GM10248 (cell line): ENCODE results near the gene SEC14L5.
"Not testable (repeated sequence)": the region's sequence is repeated elsewhere in the genome, so short reads cannot be mapped to it uniquely, and the experiment has no call there.

ENCODE experiments used
- CTCF ChIA-PET: fragments of 300-600 bp; sonication (Branson Sonifier 250); formaldehyde crosslinking; extraction: SDS; loops from one replicate; lab custom pipeline; 2021; ENCODE audit warnings: antibody characterized with exemption; lab: Yijun Ruan, JAX
- POLR2A ChIA-PET: fragments of 350-650 bp; sonication (Branson Sonifier 250); formaldehyde crosslinking; extraction: SDS; loops from one replicate; lab custom pipeline; 2020; ENCODE audit warnings: antibody characterized with exemption; lab: Yijun Ruan, JAX
- DNase-seq: peaks from one replicate; pipeline ENCODE4 v3.0.0; 2012; ENCODE audit errors: extremely low spot score
- CTCF ChIP-seq: IDR thresholded peaks from 2 replicates; pipeline ENCODE4 v1.5.1; 2012; ENCODE audit warnings: mild to moderate bottlenecking, low read depth; ENCODE audit errors: extremely low read depth, missing control alignments, control extremely low read depth

Gene SEC14L5

GRCh38 chr16:4927661-4928060 lies 30.5 kb upstream of the SEC14L5 start:
- CTCF ChIA-PET = interaction anchor here (1.3 kb wide), 1 partner anchor 29 kb away, joined by 3 read pairs; no protein-coding TSS in a partner anchor
- TF ChIP-seq CTCF = no peak
- no peak for DNase-seq
- POLR2A ChIA-PET = no interaction called here

- ChIA-PET POLR2A (no interaction called here), CTCF (no interaction called here)
- DNase-seq = no peak
- no peak for TF ChIP-seq CTCF
Measured at GRCh38 chr16:4928227-4928626, 29.9 kb upstream of the SEC14L5 start.

- POLR2A ChIA-PET, DNase-seq: not testable (repeated sequence)
Measured at GRCh38 chr16:4929619-4930018, 28.5 kb upstream of the SEC14L5 start.

GRCh38 chr16:4931381-4931780 lies 26.7 kb upstream of the SEC14L5 start:
- no peak for TF ChIP-seq CTCF
- no peak for DNase-seq
- ChIA-PET POLR2A (no interaction called here), CTCF (interaction anchor here (1.0 to 1.3 kb wide), 5 partner anchors 9 to 161 kb away, joined by 3 to 4 read pairs (median 3); no protein-coding TSS in a partner anchor)

More at GRCh38 chr16:4929619-4930018, 28.5 kb upstream of the SEC14L5 start:
- CTCF ChIA-PET = not testable (repeated sequence)

GRCh38 chr16:4933433-4933832 lies 24.7 kb upstream of the SEC14L5 start:
- ChIA-PET CTCF (no interaction called here), POLR2A (no interaction called here)
- DNase-seq = no peak
- no peak for TF ChIP-seq CTCF

- no peak for TF ChIP-seq CTCF
- ChIA-PET POLR2A (no interaction called here), CTCF (no interaction called here)
- DNase-seq = no peak
Measured at GRCh38 chr16:4933871-4934395, 24.2 kb upstream of the SEC14L5 start.

GRCh38 chr16:4934591-4934990 lies 23.5 kb upstream of the SEC14L5 start:
- no peak for TF ChIP-seq CTCF
- CTCF ChIA-PET = no interaction called here
- POLR2A ChIA-PET = no interaction called here
- DNase-seq = no peak
